D721Med (cell line): ENCODE data around the gene FAM13C.

Experiments used
- DNase-seq: peaks from one replicate; pipeline ENCODE4 v3.0.0; 2011; ENCODE audit warnings: low spot score; ENCODE audit not compliant: insufficient read length
- FAIRE-seq: peaks from 2 replicates; lab custom pipeline; 2011; peaks lifted over from hg19 to GRCh38; lab: Jason Lieb, UNC
- TF ChIP-seq, protein P1 (sequence below): IDR thresholded peaks from 2 replicates; pipeline ENCODE4 v1.5.1; 2012; ENCODE audit warnings: mild to moderate bottlenecking, control low read depth; ENCODE audit not compliant: insufficient read depth; ENCODE audit errors: missing control alignments

FAM13C gene

DNA sequence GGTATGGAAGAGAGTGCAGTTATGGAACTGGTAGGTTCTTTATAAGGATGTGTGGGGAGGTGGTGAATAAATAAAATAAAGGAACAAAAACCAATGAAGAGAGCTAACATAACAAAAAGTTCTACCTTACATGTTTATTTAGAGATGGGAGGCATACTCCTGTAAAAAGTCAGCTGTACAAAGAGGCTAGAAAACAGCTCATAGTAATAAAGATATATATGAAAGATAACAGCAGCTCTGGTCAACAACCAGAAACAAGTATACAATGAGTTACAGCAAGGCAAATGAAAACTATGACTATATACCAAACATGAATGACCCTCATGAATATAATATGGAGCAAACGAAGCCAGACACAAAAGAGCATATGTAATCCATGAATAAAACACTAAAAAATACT lies 62.0 kb downstream of the FAM13C start:
- no peak for FAIRE-seq
- TF ChIP-seq, protein P1, sequence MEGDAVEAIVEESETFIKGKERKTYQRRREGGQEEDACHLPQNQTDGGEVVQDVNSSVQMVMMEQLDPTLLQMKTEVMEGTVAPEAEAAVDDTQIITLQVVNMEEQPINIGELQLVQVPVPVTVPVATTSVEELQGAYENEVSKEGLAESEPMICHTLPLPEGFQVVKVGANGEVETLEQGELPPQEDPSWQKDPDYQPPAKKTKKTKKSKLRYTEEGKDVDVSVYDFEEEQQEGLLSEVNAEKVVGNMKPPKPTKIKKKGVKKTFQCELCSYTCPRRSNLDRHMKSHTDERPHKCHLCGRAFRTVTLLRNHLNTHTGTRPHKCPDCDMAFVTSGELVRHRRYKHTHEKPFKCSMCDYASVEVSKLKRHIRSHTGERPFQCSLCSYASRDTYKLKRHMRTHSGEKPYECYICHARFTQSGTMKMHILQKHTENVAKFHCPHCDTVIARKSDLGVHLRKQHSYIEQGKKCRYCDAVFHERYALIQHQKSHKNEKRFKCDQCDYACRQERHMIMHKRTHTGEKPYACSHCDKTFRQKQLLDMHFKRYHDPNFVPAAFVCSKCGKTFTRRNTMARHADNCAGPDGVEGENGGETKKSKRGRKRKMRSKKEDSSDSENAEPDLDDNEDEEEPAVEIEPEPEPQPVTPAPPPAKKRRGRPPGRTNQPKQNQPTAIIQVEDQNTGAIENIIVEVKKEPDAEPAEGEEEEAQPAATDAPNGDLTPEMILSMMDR: no peak

DNA sequence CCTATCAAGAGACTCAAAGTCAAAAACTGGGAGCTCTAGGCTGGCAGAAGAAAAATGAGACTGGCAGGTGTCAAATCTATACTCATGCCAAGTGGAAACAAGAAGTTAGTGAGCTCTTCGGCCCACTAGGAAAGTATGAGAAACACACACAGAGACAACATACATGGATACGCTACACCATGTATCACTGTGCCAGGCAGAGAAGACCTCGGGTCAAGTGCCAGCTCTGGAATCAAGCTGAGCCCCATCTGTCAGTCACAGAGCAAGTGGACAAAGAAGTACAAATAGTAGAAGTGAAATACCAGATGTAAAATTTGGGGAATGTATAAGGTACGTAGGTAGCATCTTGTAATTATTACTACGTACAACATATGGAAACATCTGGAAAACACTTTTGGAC lies 62.4 kb downstream of the FAM13C start:
- TF ChIP-seq, protein P1: no peak
- DNase-seq (no peak), FAIRE-seq (no peak)

More for the DNA sequence above, 62.0 kb downstream of the FAM13C start:
- DNase-seq: no peak

GRCh38 chr10:59290448-59290847 lies 71.9 kb downstream of the FAM13C start:
- TF ChIP-seq, protein P1: peak; percentile 18
- FAIRE-seq: no peak
- DNase-seq: no peak

DNA sequence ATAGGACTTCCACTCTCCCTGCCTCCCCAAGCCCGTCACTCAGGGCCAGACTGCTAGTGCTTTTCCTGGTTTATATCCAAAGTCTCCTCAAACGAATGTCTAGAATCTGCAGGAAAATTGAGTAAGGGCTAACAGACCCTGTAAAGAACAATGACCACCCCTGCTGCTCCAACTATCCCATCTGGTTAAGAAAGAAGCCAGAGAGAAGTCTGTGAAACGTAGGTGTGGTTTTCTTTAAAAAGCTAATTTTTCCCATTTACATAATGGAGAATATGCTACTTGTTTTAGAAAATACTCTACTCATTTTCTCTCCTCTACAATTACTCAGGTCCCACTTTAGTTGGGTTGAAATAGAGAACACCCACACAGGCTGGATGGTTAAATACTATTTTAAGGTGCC lies 72.5 kb downstream of the FAM13C start:
- TF ChIP-seq, protein P1: no peak
- no peak for FAIRE-seq
- no peak for DNase-seq

GRCh38 chr10:59287587-59288255 lies 74.6 kb downstream of the FAM13C start:
- no peak for FAIRE-seq
- DNase-seq: no peak
- TF ChIP-seq, protein P1: no peak

GRCh38 chr10:59285848-59286247 lies 76.5 kb downstream of the FAM13C start:
- FAIRE-seq (no peak), DNase-seq (no peak)

DNA sequence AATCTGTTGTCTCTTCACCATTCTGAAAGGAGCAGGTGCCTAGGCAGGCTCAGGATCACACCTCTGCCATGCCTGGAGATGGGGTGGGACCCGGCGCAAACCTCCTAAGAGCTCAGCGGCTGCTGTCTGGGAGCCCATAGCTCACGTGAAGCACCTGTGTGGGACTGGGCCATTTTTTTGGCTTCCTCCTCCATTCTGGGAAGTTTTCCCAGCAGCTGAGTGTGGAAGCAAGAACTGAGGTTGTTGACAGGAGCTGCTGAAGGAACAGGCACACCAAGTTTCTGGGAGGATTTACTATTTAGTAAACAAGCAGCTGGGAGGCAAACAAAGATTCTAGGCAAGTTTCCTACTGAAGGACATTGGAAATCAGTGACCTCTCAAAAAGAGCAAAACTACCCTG lies 77.3 kb downstream of the FAM13C start:
- TF ChIP-seq, protein P1: no peak
- FAIRE-seq (no peak), DNase-seq (no peak)

More at GRCh38 chr10:59285848-59286247, 76.5 kb downstream of the FAM13C start:
- TF ChIP-seq, protein P1: no peak
